NOMO-1 treated with dmso at 0.1 percent for 144 hours (cell line): ENCODE measurements around the gene ABCA13.
A peak's percentile ranks its signal among the peaks of the same experiment; 100 is the strongest.
"Not testable (repeated sequence)": the region's sequence is repeated elsewhere in the genome, so short reads cannot be mapped to it uniquely, and the experiment has no call there.

Experiments used
- DNase-seq: peaks from one replicate; lab custom pipeline; 2025; ENCODE audit not compliant: unreplicated experiment; lab: John Stamatoyannopoulos, UW

ABCA13 gene, protein sequence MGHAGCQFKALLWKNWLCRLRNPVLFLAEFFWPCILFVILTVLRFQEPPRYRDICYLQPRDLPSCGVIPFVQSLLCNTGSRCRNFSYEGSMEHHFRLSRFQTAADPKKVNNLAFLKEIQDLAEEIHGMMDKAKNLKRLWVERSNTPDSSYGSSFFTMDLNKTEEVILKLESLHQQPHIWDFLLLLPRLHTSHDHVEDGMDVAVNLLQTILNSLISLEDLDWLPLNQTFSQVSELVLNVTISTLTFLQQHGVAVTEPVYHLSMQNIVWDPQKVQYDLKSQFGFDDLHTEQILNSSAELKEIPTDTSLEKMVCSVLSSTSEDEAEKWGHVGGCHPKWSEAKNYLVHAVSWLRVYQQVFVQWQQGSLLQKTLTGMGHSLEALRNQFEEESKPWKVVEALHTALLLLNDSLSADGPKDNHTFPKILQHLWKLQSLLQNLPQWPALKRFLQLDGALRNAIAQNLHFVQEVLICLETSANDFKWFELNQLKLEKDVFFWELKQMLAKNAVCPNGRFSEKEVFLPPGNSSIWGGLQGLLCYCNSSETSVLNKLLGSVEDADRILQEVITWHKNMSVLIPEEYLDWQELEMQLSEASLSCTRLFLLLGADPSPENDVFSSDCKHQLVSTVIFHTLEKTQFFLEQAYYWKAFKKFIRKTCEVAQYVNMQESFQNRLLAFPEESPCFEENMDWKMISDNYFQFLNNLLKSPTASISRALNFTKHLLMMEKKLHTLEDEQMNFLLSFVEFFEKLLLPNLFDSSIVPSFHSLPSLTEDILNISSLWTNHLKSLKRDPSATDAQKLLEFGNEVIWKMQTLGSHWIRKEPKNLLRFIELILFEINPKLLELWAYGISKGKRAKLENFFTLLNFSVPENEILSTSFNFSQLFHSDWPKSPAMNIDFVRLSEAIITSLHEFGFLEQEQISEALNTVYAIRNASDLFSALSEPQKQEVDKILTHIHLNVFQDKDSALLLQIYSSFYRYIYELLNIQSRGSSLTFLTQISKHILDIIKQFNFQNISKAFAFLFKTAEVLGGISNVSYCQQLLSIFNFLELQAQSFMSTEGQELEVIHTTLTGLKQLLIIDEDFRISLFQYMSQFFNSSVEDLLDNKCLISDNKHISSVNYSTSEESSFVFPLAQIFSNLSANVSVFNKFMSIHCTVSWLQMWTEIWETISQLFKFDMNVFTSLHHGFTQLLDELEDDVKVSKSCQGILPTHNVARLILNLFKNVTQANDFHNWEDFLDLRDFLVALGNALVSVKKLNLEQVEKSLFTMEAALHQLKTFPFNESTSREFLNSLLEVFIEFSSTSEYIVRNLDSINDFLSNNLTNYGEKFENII (N-terminal part only)

GRCh38 chr7:48171202-48171601, at the start of gene ABCA13:
Gene ABCA13, plus strand, starts transcription at chr7:48171458. Its CDS starts 26 bp downstream, at chr7:48171484.
- no peak for DNase-seq

- DNase-seq = no peak
Measured at GRCh38 chr7:48126037-48126436, 45.2 kb upstream of the ABCA13 start.

DNA sequence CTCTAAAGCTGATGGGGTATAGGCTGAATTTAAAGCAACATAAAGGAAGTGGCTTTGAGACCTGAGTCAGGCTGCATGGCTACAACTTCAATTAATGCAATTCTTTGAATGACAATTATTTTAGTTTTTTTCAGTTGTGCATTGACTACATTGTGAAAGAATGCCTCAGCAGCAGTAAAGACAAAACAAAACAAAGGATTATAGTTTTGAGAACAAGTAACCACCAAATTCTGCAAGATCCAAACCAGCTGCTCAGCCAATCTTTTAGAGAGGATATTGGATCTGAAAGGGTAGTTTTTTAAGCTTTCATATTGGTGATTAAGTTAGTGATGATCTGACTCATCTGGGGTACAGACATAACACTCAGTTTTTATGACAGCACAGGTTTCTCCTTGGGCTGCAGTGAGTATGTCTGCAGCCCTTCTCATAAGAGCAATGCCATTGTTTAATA, 40.6 kb upstream of the ABCA13 start:
- DNase-seq = no peak

GRCh38 chr7:48132792-48133191, 38.5 kb upstream of the ABCA13 start:
- DNase-seq = no peak

- DNase-seq = peak; percentile 13
Measured at GRCh38 chr7:48139459-48139858, 31.8 kb upstream of the ABCA13 start.

GRCh38 chr7:48140001-48140681, 31.1 kb upstream of the ABCA13 start:
- DNase-seq = no peak

- no peak for DNase-seq
Measured at GRCh38 chr7:48141521-48141920, 29.7 kb upstream of the ABCA13 start.

DNA sequence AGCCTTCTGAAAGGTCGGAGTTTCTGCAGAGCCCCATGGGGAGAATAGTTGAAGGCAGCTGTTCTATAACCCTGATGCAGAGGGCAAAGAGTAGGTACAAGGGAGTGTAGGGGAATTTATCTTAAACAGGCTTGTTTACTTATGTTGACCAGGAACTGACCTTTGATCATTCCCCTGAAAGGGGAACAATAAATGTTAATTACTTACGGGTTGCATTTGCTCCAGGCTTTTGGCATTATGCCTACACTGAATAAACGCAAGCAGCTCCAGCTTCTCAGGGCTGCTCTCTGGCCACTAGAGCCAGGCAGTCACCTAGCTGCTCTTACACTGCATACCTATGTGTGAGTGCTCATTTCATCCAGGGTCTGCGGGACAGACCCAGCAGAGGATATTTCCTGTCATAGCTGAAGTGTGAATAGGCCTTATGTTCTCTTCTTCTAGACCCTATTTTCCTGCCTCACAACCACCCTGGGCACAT, 26.9 kb upstream of the ABCA13 start:
- no peak for DNase-seq

DNA sequence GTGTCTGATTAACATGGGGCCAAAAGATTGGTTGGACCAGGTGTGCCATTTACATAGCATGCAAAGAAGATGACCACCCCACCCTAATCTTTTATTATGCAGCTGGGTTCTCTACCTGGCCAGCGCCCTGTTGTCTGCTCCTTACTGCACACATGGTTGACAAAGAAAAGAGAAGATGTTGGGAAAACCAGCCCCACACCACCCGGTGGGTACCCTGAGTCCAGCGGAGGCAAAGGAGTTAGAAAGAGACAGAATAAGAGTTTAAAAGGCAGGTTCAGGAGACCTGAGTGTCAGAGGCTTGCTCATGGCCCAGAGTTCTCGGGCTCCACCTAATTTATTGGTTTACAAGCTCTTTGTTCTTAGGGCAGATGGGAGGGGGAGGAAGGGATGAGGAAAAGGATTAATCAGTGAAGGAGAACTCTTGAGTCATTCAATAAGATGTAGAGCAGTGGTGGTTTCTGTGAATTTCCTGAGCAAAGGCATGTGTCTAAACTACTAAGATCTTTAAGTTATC, 24.1 kb upstream of the ABCA13 start:
- DNase-seq = no peak

GRCh38 chr7:48147690-48148089, 23.6 kb upstream of the ABCA13 start:
- DNase-seq = not testable (repeated sequence)

DNA sequence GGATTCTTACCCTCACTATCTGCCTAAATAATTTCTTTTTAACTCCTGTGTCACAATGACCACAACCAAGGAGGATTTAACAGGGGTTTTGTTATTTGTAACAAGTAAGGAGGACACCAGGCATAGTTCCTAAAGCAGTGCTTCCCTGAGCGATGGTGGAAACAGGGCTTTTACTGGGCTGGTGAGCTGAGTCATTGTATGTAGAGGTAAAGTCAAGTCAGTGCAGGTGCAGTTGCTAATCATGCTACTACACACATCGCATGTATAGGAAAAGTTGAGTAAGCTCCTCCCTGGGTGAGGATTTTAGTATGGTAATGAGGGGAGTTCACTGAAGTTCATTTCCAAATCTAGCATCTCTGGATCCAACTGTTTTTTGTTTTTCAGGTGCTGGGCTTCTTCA, 22.9 kb upstream of the ABCA13 start:
- DNase-seq = no peak

DNA sequence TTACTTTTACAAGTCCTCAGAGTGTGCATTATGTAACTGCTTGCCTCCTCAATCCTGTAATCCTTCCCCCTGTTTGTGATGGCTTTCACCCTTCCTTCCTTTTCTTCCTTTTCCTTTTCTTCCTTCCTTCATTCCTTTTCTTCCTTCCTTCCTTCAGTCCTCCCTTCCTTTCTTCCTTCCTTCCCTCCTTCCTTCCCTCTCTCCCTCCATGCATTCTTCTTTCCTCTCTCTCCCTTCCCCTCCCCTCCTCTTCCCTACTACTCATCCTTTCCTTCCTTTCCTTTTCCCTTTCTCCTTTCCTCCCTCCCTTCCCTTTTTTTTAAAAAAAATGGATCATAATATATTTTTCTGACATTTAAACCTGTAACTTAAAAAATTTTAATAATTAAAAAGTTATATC, 22.2 kb upstream of the ABCA13 start:
- DNase-seq = no peak

DNA sequence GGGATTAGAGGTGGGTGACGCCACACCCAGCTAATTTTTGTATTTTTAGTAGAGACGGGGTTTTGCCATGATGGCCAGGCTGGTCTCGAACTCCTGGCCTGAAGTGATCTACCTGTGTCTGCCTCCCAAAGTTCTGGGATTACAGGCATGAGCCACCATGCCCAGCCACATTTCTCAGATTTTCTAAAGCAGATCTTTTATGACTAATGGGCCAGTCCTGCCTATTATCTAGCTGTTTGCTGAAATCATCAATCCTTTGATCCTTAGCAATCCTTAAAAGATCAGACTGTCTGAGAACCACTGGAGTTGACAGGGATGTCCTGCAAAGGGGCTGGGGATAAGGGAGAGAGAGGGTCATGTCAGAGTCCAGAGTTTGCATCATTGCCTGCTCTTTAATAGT, 21.2 kb upstream of the ABCA13 start:
- DNase-seq = no peak

DNA sequence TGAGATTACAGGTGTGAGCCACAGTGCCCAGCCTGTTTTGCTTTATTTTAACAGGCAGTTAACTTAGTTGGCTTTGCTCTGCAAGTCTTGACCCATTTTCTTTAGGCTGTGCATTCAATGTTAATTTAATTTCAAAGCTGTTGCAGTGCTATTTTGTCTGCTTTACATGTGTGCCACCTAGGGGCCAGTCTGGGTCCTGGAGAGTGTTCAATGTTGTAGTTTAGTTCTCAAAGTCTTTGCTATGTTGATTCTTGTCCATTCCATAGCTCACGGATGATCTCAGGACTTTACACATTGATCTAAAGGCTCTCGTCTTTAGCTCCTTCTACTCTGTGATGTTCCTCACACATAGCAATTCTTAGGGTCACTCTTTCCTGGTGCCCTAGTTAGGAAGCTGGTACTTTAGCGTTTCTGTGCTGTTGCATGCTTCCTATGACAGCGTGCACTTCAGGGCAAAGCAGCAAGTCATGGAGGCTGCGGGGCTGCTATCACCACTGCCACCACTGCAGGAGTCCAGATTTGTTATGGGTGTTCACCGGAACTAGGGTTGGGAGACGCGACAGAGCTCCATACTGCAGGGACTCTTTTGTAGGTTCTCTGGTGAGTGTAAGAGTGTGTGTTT, 16.4 kb upstream of the ABCA13 start:
- no peak for DNase-seq

- no peak for DNase-seq
Measured at GRCh38 chr7:48158404-48158803, 12.9 kb upstream of the ABCA13 start.

- DNase-seq = no peak
Measured at GRCh38 chr7:48161407-48162125, 9.7 kb upstream of the ABCA13 start.

GRCh38 chr7:48165157-48165556, 6.1 kb upstream of the ABCA13 start:
- no peak for DNase-seq

GRCh38 chr7:48168159-48168558, 3.1 kb upstream of the ABCA13 start:
- no peak for DNase-seq

DNA sequence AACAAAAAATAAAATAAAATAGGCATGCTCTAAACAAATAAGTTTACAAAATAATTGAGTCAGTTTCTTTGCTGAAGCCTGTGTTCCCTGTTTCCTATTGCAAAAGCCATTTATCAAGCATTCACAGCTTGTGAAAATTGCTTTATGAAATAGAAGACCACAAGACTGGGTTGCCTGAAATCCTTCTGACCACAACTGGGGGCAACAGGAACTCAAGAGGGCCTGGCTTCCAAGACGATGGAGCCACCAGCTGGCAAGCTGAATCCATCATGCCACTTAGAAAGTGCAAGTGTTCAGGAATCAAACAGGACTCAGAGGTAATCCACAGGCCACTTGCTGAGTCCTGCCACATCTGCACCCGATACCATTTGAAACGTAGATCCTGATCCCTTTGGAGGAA, 752 bp upstream of the ABCA13 start:
- peak; percentile 19 for DNase-seq
